ENCODE results near the gene SP6. TPM values are rescaled to one million over a fixed set of nuclear protein-coding genes. Genes with fewer than 3 reads are reported as not detected.

Gene SP6
- total RNA-seq, 1 donor: under 0.01 TPM

GRCh38 chr17:47813512-47814031 is 37.4 kb downstream of the SP6 start:
- peaks cover 10% of the 10 kb centered on the region for H3K4me1 ChIP-seq (ENCODE audit: insufficient read depth, low read length)
- H3K4me2 ChIP-seq (ENCODE audit: insufficient read depth, low read length): no peak overlapping the region
- H3K27me3 ChIP-seq (ENCODE audit: insufficient read depth, low read length): no peaks in the 10 kb centered on the region
- H3K4me3 ChIP-seq (ENCODE audit: insufficient read depth, low read length): no peak overlapping the region
- H2AFZ ChIP-seq (ENCODE audit: low read length): no peak overlapping the region
- H3K36me3 ChIP-seq (ENCODE audit: insufficient read depth, low read length): peaks cover 20% of the 10 kb centered on the region
- H4K20me1 ChIP-seq (ENCODE audit: insufficient read depth, low read length): peaks cover 27% of the 10 kb centered on the region
- H3K79me2 ChIP-seq (ENCODE audit: insufficient read depth, low read length): no peaks in the 10 kb centered on the region
- no peak for TF ChIP-seq CTCF (IDR thresholded peaks at IDR 0.05; ENCODE audit: extremely low read depth, low read depth, low read length)
- no peaks in the 10 kb centered on the region for H3K9me3 ChIP-seq (ENCODE audit: low read depth, low read length)
- no peak for DNase-seq (ENCODE audit: insufficient read length, low spot score, missing footprints)
- no peak overlapping the region for H3K27ac ChIP-seq (ENCODE audit: low read depth, low read length)

GRCh38 chr17:47813077-47813476 is 37.9 kb downstream of the SP6 start:
- Histone ChIP-seq H3K36me3 (ENCODE audit: insufficient read depth, low read length) (peaks cover 25% of the 10 kb centered on the region), H3K27me3 (ENCODE audit: insufficient read depth, low read length) (no peaks in the 10 kb centered on the region), H3K27ac (ENCODE audit: low read depth, low read length) (no peak overlapping the region), H3K4me1 (ENCODE audit: insufficient read depth, low read length) (peaks cover 10% of the 10 kb centered on the region), H3K9me3 (ENCODE audit: low read depth, low read length) (no peaks in the 10 kb centered on the region), H4K20me1 (ENCODE audit: insufficient read depth, low read length) (peaks cover 31% of the 10 kb centered on the region), H3K4me3 (ENCODE audit: insufficient read depth, low read length) (no peak overlapping the region), H2AFZ (ENCODE audit: low read length) (no peak overlapping the region), H3K4me2 (ENCODE audit: insufficient read depth, low read length) (no peak overlapping the region), H3K79me2 (ENCODE audit: insufficient read depth, low read length) (no peaks in the 10 kb centered on the region)
- no peak for DNase-seq (ENCODE audit: insufficient read length, low spot score, missing footprints)
- no peak for TF ChIP-seq CTCF (IDR thresholded peaks at IDR 0.05; ENCODE audit: extremely low read depth, low read depth, low read length)

- Histone ChIP-seq H2AFZ (ENCODE audit: low read length) (no peak overlapping the region), H3K27ac (ENCODE audit: low read depth, low read length) (no peak overlapping the region), H4K20me1 (ENCODE audit: insufficient read depth, low read length) (peaks cover 31% of the 10 kb centered on the region), H3K4me3 (ENCODE audit: insufficient read depth, low read length) (no peak overlapping the region), H3K79me2 (ENCODE audit: insufficient read depth, low read length) (no peaks in the 10 kb centered on the region), H3K4me1 (ENCODE audit: insufficient read depth, low read length) (peaks cover 10% of the 10 kb centered on the region), H3K4me2 (ENCODE audit: insufficient read depth, low read length) (no peak overlapping the region), H3K9me3 (ENCODE audit: low read depth, low read length) (no peaks in the 10 kb centered on the region), H3K27me3 (ENCODE audit: insufficient read depth, low read length) (no peaks in the 10 kb centered on the region), H3K36me3 (ENCODE audit: insufficient read depth, low read length) (peaks cover 31% of the 10 kb centered on the region)
- TF ChIP-seq CTCF (IDR thresholded peaks at IDR 0.05; ENCODE audit: extremely low read depth, low read depth, low read length): no peak
- DNase-seq (ENCODE audit: insufficient read length, low spot score, missing footprints): no peak
Measured at GRCh38 chr17:47812146-47812920, 38.6 kb downstream of the SP6 start.

- Histone ChIP-seq H4K20me1 (ENCODE audit: insufficient read depth, low read length) (peaks cover 36% of the 10 kb centered on the region), H3K4me3 (ENCODE audit: insufficient read depth, low read length) (no peak overlapping the region), H3K4me2 (ENCODE audit: insufficient read depth, low read length) (no peak overlapping the region), H3K27ac (ENCODE audit: low read depth, low read length) (no peak overlapping the region), H3K9me3 (ENCODE audit: low read depth, low read length) (no peaks in the 10 kb centered on the region), H3K27me3 (ENCODE audit: insufficient read depth, low read length) (no peaks in the 10 kb centered on the region), H3K4me1 (ENCODE audit: insufficient read depth, low read length) (peaks cover 10% of the 10 kb centered on the region), H3K79me2 (ENCODE audit: insufficient read depth, low read length) (no peaks in the 10 kb centered on the region), H2AFZ (ENCODE audit: low read length) (no peak overlapping the region), H3K36me3 (ENCODE audit: insufficient read depth, low read length) (peaks cover 36% of the 10 kb centered on the region)
- TF ChIP-seq CTCF (IDR thresholded peaks at IDR 0.05; ENCODE audit: extremely low read depth, low read depth, low read length): no peak
- no peak for DNase-seq (ENCODE audit: insufficient read length, low spot score, missing footprints)
Measured at GRCh38 chr17:47811709-47812108, 39.3 kb downstream of the SP6 start.

Measured in osteoblast (primary cell).